Inflammatory macrophage treated with lipopolysaccharide for 1 hour (primary cell): ENCODE results near the gene CPNE4.
A peak's percentile ranks its signal among the peaks of the same experiment; 100 is the strongest.

Experiments
- DNase-seq, 2 donors: peaks; one replicate each; pipeline ENCODE4 v3.0.0-alpha.2; 2020 to 2022

Gene CPNE4

DNA sequence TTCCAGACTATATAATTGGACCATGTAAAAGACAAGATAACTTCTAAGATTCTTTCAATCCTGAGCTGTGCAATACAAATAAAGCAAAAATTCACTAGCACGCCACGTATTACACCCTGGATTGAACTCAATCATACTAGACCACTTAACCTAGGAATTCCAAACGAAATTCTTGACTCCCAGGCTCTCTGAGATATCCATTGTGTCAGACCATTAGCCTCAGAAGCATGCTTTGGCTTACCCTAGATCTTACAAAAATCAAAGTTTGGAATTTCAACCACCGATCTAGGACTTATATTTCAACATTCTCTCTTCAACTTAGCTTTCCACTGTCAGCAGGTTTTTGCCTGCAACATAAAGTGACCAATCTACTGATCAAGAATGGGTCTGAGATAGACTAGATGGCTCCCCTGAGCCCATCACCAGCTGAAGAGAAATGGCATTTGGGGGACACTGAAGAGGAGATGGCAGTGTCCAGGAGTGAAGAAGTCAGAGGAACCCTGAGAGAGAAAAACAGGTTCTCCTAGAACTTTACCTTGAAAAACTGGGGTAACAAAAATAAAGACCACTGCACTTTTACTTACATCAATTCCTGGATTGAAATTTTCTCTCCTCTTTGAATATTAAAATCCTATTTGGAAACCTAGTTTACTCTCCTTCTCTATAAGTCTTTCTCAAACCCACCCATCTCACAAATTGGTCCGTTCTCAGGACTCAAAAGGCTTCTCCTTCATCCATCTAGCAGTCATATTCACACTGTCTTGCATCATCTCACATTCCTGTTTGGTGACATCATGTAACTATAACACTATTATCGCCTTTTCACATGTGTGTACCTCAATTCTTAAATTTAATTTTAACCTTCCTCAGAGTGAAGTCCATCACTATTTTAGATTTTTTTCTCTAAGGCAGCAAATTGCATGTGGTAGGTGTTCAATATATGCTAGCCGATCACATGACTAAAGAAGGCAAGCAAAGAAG, 18.5 kb downstream of the CPNE4 start:
- DNase-seq, result no peak

DNA sequence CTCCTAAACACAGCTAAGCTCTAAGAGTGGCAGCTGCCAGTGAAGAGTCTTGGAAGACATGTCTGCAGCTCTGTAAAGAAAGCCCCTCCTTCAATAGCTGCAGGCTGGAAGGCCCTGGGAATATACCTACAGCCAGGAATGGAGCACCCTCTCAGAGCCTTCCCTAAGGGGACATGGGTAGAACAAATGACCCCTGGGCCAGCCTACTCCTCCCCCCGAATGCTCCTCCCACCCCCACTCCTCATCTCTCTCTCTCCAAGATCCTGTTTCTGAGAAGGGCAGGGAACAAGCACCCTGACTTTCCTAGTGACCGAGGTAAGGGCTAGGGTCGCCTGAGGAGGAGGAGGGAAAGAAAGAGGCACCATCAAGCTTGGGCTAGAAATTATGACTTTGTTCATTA, 20.7 kb downstream of the CPNE4 start:
- DNase-seq, result no peak

DNA sequence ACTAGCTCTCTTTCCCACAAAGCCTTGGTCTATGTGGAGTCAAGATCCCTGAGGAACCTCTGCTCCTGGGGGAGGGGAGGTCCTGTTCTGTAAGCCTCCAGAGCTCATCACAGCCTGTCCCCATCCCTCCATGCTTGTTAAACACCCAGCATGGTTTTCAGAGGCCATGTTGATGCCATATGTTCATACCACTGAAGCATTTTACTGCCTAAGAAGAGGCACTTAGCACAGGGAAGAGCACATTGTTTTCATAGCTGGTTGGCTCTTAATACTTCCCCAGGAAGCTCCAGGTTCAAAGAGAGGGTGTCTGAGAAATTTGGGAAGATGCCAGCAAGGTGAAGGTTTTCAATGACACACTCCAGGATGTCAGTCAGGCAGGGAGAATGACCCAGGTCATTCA, 25.6 kb downstream of the CPNE4 start:
- DNase-seq, result no peak

DNA sequence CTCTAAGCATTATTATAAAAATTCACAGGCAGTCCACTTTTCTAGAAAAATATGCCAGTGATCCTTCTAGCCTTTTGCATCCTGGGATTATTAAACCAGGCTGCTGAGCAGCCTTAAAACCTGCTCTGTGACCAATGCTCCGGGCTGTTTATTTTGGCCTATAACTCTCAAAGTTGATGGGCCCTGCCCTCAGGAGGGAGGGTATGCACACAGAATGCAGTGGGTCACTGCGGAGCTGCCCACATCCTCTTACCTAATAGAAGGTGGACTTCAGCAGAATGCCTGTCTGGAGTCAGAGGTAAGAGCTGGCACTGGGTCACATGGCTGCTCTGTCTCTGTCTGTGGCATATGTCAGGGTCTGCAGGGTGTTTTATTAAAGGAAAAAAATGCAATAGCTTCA, 26.0 kb downstream of the CPNE4 start:
- no peak for DNase-seq

DNA sequence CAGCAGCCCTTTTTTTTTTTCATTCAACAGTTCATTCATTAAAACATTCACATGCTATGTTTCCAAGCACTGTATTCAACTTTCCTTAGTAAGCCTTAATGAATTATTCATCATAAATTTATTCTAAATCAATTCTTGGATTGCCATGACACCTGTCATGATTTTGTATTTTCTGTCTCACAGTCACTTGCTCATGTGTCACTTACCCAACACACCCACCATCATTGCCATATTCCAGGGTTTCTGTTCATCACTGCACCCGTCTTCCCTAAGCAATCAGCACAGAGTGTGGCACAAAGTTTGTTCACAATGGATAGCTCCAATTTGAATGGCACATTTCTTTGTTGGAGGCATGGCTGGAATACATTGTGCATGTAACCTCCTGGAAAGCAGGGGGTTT, 27.2 kb downstream of the CPNE4 start:
- DNase-seq, result no peak

DNA sequence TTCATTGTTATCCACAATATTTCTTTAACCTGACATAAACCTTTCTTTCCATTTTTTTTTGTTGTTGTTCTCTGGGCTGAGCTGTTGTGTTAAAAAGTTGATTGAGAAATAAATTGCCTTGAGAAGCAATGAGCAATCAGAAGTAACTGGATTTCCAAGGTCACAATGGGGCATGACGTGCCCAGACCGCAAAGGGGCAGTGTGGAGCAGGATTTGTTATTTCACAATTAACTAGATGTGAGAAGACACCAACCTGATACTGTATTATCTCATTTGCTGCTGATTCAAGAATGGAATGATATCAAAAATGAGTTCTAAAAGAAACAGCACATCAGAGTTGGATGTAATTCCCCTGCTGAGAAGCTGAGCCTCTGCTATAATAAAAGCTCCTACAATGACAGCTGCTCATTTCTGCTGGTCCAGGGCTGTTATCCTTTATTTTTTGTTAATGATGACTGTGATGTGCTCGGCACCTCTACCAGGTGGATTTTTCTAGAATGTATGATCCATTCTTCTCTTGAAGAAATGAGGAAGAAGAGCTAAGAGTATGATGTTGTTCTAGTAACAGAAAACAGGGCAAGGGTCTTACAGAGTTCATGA, 28.1 kb downstream of the CPNE4 start:
- peak; percentile 41 to 73 for DNase-seq

DNA sequence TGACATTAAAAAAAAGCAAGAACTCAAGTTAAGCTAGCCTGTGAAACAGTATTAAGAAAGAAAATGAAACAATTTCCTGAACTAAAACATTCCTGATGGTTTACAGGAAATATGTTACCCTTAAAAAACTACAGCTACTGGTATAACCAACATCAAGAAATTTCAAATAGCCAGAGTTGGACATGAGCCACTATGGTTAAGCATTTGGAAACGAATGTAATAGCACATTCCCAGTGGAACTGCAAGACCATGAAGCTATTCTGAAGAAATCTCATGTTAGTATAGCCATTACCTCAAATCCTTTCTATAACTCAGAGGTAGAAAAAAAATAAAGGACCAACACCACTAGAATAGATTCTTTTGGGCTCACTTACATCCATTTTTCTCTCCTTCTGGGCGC, 30.2 kb downstream of the CPNE4 start:
- DNase-seq, result no peak

DNA sequence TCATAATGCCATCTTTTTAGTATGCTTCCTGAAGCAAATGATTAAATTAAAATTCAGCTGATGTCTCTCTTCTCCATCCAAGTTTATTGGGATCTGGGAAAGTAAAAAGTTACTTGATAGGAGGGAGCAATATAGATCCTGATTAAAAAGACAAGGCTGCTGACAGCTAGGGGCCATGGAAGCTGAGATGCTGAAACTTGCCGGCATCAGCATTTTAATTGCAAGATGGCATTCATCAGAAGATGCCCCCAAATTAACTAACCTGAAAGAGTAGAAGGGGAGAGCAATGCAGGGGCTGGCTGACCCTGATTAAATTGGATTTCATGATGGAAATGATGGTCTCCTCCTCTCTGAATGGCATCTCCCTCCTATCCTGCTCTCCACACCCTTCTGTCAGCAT, 31.1 kb downstream of the CPNE4 start:
- no peak for DNase-seq

DNA sequence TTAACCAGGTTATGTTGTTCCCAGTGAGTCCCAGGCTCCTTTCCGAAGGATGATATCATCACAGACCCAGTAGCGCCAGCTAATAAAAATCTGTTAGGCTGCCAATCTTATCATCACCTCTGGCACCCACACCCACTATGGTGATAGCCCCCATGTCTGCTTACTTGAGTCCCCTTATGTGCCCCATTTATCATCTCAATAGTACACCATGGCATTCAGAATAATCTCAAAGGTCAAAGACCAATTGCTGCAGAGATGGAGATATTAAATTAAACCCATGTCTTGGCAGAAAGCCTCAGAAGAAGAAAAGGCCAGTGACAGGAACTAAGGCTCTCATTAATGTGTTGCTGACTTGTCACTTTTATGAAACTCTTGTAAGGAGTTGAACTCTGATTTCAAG, 32.8 kb downstream of the CPNE4 start:
- DNase-seq, result no peak

DNA sequence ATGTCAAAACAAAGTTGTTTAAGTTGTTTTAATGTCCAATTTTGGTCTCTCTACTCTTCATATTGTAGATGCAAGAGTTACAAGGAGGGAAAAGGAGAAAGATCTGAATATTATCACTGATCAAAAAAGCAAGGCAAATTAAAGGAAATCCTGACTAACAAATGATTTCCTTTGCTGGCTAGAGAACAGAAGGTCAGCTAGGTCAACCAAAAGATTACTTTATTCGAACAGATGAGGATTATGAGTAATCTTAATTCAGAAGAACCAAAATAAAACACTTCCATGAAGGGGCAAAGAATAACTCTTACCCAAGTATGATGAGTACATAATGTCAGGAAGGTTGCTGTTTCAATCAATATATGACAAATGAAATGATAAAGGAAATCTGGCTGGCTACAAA, 33.8 kb downstream of the CPNE4 start:
- no peak for DNase-seq

DNA sequence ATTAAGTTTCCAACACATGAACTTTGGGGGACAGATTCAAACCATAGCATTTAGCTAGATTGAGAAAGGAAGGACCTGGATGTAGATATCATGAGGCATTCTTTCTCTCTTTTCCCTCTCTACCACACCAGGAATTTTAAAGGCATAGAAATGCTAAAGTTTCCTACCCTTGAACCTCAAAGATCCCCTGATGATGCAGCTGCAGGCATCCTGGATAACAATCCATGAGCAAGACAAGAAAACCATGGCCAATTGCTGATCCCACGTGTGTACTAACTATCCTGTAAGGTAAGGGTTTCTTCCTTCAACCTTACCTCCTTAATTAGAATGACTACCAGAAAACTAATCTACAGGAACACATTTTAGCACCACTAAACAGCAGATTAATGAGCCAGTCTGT, 36.8 kb downstream of the CPNE4 start:
- no peak for DNase-seq

DNA sequence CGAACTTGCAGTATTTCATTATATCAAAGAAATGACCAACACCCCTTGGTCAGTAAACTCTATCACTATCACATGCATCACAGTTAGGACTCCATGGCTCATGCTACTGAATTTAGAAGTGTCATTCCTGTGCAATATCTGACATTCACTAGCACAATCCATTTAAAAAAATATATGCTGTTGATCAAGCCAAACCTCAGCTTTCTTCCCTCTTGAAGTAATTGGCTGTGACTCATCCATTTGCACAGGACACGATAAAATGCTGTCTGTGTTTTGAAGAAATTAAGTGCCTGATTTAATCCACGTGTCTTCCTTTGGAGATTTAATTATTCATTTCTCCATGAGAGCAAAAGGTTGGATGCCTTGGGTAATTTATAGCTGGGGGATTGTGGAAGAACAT, 38.9 kb downstream of the CPNE4 start:
- DNase-seq, result no peak

DNA sequence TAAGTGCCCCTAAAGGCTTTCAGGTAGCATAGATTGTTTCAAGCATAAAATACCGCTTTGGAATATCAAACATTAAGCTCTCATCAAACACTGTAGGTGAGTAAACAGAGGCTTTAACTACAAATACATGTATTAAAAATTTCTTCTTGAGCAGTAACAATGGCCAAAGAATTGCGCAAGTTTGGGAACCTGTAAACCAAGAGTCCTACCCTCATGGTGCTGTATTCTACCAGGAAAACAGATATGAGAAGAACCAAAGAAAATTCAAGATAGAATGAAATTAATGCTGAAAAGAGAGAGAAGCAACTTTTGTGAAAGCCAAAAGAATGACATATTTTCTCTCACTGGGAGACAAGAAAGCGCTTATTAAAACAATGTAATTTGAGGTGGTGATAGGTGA, 45.5 kb downstream of the CPNE4 start:
- DNase-seq, result no peak

DNA sequence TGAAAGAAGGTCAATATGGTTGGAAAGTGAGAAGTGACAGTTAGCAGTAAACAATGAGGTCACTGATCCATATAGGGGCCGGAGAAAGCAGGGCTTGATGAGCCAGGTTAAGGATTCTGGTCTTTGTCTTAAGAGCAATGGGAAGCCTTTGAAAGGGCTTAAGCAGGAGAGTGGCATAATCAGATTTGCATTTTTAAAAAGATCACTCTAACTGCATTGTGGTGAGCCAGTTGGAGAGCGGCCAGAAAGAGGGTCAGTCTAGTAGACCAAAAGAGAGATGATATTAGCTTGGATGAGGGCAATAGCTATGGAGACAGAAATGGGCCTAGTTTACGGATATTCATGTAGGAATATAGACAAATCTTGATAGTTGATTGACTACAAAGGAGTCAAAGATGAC, 46.6 kb downstream of the CPNE4 start:
- DNase-seq, result no peak

DNA sequence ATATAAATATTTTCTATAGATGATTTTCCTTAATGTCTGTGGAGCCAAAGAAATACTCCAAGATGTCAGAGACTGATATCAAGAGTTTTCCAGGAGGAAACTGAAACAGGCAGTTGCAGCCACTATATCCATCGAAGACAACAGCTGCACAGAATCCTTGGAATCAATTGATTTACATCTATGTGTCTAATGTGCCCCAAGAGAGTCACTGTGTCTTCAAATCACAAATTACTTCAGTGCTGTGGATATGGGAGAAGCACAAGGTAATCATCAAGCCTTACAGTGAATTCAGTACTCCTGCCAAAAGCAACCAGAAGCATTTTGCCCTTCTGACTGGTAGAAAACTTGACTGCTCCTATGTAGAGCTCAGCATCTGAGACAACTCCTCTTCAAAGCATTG, 51.1 kb downstream of the CPNE4 start:
- no peak for DNase-seq

DNA sequence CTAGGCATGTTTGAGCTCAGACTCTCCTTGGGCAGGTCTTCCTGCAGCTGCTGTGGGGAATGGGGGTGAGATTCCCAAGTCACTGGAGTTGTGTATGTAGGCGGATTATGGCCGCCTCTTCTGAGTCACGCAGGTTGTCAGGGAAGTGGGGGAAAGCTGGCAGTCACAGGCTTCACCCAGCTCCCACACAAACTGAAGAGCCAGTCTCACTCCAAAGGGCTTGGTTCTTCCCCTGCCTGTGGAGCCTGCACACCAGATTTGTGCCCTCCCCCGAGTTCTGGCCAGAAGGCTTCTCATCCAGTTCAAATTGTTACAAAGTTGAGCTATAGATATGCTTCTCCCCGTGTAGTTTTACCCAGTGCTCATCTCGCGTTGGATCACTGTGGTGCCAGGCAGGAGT, 53.5 kb downstream of the CPNE4 start:
- DNase-seq, result peak in 1 of 2 donors; percentile 58

DNA sequence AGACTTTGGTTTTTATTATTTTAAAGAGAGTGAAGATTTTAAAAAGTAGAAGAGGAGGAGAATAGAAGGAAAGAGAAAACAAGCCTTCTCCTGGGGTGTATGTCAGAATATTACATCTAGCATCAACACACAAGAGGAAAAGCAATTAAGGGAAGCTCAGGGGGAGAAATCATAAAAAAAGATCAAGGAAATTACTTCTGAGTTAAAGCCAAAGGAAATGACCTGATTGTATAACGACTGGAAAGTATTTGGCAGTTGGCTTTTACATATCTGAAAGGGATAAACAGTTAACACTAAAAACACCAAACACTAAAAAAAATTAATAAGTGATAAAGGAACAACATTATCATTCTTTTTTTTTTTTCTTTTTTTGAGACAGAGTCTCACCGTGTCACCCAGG, 58.4 kb downstream of the CPNE4 start:
- DNase-seq, result no peak

DNA sequence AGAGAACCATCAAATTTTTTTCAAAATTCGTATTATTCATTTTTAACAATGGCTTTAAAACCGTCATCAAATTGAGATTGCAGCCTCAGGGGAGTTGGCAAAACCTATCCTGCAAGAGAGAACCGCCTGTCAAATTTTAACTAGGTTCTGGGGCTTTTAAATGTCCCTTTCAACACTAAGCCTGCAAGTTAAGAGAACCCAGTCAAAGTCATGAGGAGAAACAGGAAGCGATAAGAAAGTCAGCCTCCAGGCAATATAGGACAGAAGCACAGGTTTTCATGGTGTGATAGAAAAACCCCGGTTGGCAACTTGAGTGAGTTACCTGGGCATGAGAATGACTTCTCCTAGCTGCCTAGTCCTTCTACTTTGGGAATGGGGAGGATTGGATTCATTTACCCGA, 59.8 kb downstream of the CPNE4 start:
- no peak for DNase-seq

DNA sequence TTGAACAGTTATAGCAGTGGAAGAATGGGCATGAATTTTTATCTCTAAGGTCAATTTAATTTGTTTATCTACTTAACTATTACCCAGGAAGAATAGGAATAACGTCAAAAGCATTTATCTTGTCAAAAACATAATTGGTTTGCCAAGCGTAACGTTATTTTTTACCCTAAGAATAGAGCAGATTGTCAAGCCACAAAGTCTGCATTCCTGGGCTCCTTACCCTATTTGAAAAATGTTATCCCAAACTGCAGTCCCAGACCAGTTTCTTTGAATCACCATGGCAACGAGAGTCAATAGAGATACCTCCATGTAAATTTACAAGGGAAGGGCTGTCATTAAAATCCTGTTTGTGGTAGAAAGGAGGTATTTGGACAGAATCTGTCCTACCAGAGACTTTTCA, 61.1 kb downstream of the CPNE4 start:
- no peak for DNase-seq

DNA sequence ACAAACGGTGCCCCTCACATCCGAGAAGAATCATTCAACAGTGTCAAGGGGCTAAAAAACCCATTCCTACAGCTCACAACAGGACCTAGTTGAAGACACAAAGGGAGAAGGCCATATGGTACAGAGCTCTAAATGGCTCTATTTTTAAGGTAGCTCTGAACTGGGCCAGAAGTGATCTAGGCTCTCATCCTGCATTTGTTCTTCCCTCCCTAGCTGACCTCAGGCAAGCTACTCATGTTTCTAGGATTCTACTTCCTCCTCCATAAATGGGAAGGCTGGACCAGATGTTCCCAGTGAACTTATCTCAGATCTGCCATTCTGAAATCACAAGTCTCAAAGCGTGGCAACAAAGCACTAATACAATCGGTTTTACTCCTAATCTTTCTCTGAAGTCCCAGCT, 62.3 kb downstream of the CPNE4 start:
- DNase-seq, result no peak

DNA sequence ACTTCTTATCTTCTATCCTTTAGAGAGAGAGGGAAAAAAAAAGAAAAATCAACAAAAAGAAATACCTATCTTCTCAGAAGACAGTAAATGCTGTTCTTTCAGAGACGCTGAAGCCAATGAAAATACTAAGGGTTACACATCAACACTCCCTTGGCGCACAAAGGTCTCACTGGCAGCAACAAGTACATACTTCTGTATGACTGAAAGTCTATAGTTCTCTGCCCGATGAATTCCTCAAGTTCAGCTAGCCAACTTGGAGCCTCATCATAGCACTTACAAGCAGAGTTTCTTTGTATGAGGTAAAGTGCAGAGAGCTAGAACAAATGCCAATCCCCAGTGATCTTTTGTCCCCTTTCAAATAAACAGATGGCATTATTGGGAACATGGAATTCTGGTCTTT, 62.7 kb downstream of the CPNE4 start:
- no peak for DNase-seq

DNA sequence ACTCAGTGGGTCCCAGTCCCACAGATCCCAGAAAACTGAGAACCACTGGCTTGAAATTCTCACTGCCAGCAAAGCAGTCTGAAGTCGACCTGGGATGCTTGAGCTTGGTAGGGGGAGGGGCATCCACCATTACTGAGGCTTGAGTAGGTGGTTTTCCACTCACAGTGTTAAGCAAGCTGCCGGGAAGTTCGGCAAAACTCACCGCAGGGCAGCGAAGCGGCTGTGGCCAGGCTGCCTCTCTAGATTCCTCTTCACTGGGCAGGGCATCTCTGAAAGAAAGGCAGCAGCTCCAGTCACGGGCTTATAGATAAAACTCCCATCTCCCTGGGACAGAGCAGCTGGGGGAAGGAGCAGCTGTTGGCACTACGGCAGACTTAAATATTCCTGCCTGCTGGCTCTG, 71.4 kb downstream of the CPNE4 start:
- DNase-seq, result peak in 1 of 2 donors; percentile 27

DNA sequence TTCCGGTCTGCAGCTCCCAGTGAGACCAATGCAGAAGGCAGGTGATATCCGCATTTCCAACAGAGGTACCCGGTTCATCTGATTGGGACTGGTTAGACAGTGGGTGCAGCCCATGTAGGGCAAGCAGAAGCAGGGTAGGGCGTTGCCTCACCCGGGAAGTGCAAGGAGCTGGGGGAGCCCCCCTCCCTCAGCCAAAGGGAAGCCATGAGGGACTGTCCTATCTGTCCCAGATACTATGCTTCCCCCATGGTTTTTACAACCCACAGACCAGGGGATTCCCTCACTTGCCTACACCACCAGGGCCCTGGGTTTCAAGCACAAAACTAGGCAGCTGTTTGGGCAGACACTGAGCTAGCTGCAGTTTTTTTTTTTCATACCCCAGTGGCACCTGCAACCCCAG, 71.8 kb downstream of the CPNE4 start:
- DNase-seq, result peak; percentile 28 to 90

DNA sequence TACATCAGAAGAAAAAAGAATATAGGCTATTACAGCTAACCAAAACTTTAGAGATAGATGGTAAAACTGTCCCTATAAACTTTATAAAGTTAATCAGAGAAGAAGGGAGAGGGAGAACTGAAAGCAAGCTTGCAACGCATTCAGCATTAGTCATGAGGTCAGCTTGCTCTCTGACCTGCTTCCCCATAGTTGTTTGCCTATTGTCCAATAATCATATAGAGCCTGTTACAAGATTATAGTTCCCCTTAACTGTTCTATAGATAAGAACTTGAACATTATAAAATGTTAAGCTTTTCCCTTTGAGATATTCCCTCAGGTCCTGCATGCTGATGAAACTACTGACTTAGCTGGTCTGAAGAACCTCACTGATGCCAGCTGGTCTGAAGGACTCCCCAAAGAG, 74.5 kb downstream of the CPNE4 start:
- peak; percentile 57 to 84 for DNase-seq

DNA sequence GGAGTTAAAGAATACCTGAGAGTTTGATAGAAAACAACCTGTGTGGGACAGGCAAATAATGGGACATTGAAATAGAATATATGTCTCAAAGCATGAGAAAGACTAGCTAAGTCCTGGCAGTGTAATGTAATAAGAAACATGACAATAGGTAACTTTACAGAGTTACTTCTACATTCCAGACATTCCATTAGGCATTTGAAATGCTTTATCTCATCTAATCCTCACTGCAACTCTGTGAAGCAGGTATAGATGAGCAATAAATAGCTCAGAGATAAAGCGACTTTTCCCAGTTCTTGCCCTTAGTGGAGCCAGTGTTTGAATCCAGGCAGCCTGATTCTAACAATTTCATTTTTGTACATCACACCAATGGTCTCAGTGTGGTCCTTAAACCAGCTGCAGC, 76.8 kb downstream of the CPNE4 start:
- no peak for DNase-seq
